Measurements from ENCODE around the gene PPFIA1. TPM values are rescaled to one million over a fixed set of nuclear protein-coding genes. Genes with fewer than 3 reads are reported as not detected.

Gene PPFIA1
- total and polyA plus RNA-seq, 2 of the 13 experiments (the other 11 are each of a cell fraction or from before 2014, with no cell fraction given) = 29.9 to 45.2 TPM

GRCh38 chr11:70410276-70411205 is 140.1 kb downstream of the PPFIA1 start:
- H3K27me3 ChIP-seq (ENCODE audit: control insufficient read depth in 1 of 2, insufficient read depth in 2 of 2, low read length in 2 of 2) = no peaks in the 10 kb centered on the region
- TF ChIP-seq GTF3A (CRISPR knock-in tag; conservative IDR thresholded peaks at IDR 0.05) (no peak), AGO2 (optimal IDR thresholded peaks at IDR 0.05; ENCODE audit: low read depth, low read length) (peak; percentile 15)
- no peak overlapping the region for H3K27ac ChIP-seq (ENCODE audit: extremely low read length, insufficient read depth, low read length)
- no peak overlapping the region for H2AFZ ChIP-seq (ENCODE audit: low read length)
- no peaks in the 10 kb centered on the region for H3K4me1 ChIP-seq (ENCODE audit: insufficient read depth, low read length)
- H3K9ac ChIP-seq (ENCODE audit: insufficient read depth, low read depth, low read length) = no peak overlapping the region
- H3K9me3 ChIP-seq (ENCODE audit: low read length) = no peaks in the 10 kb centered on the region
- no peak for FAIRE-seq
- ChIA-PET POLR2A (no interaction called here), CTCF (ENCODE audit: low intra/inter-chr PET ratio, low total read pairs) (no interaction called here)
- DNase-seq (ENCODE audit: low spot score) = no peak
- 97% methylated on average over 15 of the region's 29 CpGs for WGBS (ENCODE audit: low lambda C conversion rate)
- no peak for ATAC-seq
- H3K79me2 ChIP-seq (ENCODE audit: insufficient read depth, low read length) = peaks cover 4% of the 10 kb centered on the region
- peaks cover 55 to 94% of the 10 kb centered on the region in 2 experiments for H3K36me3 ChIP-seq (replicated peaks in 1 of 2; ENCODE audit: control insufficient read depth in 1 of 2, insufficient read depth in 2 of 2, low read length in 2 of 2)
- no TSS peak for BruUV-seq (replicated peaks)
- no peak overlapping the region for H3K4me3 ChIP-seq (replicated peaks in 1 of 3; ENCODE audit: insufficient read depth in 1 of 3, low read depth in 2 of 3, low read length in 3 of 3)
- H3K4me2 ChIP-seq (ENCODE audit: low read depth, low read length) = no peak overlapping the region
- H4K20me1 ChIP-seq (ENCODE audit: insufficient read depth, low read length) = peaks cover 7% of the 10 kb centered on the region; the same call in 1 of the 2 replicates
- in situ Hi-C loops (cut with HindIII; ENCODE audit: extremely low pct_ligation_motif_present, low pct_unique_long_range_greater_than_20kb) = no loop called here
- intact Hi-C loops (cut with micrococcal nuclease; ENCODE audit: unreplicated experiment) = no loop called here

GRCh38 chr11:70411713-70412452 is 141.4 kb downstream of the PPFIA1 start:
- H3K79me2 ChIP-seq (ENCODE audit: insufficient read depth, low read length) = no peaks in the 10 kb centered on the region
- no peak for ATAC-seq
- CTCF ChIA-PET (ENCODE audit: low intra/inter-chr PET ratio, low total read pairs) = no interaction called here
- H3K4me2 ChIP-seq (ENCODE audit: low read depth, low read length) = no peak overlapping the region
- intact Hi-C loops (cut with micrococcal nuclease; ENCODE audit: unreplicated experiment) (no loop called here), in situ Hi-C loops (cut with HindIII; ENCODE audit: extremely low pct_ligation_motif_present, low pct_unique_long_range_greater_than_20kb) (no loop called here)
- H3K9me3 ChIP-seq (ENCODE audit: low read length) = no peaks in the 10 kb centered on the region
- 97% methylated on average over 12 of the region's 15 CpGs for WGBS (ENCODE audit: low lambda C conversion rate)
- H3K27ac ChIP-seq (ENCODE audit: extremely low read length, insufficient read depth, low read length) = no peak overlapping the region
- no peak overlapping the region for H3K9ac ChIP-seq (ENCODE audit: insufficient read depth, low read depth, low read length)
- no peak for DNase-seq (ENCODE audit: low spot score)
- no peak overlapping the region for H3K4me3 ChIP-seq (replicated peaks in 1 of 3; ENCODE audit: insufficient read depth in 1 of 3, low read depth in 2 of 3, low read length in 3 of 3)
- peaks cover 54 to 94% of the 10 kb centered on the region in 2 experiments for H3K36me3 ChIP-seq (replicated peaks in 1 of 2; ENCODE audit: control insufficient read depth in 1 of 2, insufficient read depth in 2 of 2, low read length in 2 of 2)
- no peak for FAIRE-seq
- H3K27me3 ChIP-seq (ENCODE audit: control insufficient read depth in 1 of 2, insufficient read depth in 2 of 2, low read length in 2 of 2) = no peaks in the 10 kb centered on the region
- peaks cover 4% of the 10 kb centered on the region; the same call in 1 of the 2 replicates for H4K20me1 ChIP-seq (ENCODE audit: insufficient read depth, low read length)
- no peaks in the 10 kb centered on the region for H3K4me1 ChIP-seq (ENCODE audit: insufficient read depth, low read length)
- POLR2A ChIA-PET = no interaction called here
- no peak overlapping the region for H2AFZ ChIP-seq (ENCODE audit: low read length)
- no TSS peak for BruUV-seq (replicated peaks)
- TF ChIP-seq POLR2G (IDR thresholded peaks at IDR 0.05; ENCODE audit: low read depth, low read length) (0 out of 2 replicates have a peak, but pooled peaks have one; percentile 35), MIER2 (CRISPR knock-in tag; IDR thresholded peaks at IDR 0.05) (no peak)

Measured in HepG2 (cell line).